ENCODE data around the gene RSAD1.

DNA sequence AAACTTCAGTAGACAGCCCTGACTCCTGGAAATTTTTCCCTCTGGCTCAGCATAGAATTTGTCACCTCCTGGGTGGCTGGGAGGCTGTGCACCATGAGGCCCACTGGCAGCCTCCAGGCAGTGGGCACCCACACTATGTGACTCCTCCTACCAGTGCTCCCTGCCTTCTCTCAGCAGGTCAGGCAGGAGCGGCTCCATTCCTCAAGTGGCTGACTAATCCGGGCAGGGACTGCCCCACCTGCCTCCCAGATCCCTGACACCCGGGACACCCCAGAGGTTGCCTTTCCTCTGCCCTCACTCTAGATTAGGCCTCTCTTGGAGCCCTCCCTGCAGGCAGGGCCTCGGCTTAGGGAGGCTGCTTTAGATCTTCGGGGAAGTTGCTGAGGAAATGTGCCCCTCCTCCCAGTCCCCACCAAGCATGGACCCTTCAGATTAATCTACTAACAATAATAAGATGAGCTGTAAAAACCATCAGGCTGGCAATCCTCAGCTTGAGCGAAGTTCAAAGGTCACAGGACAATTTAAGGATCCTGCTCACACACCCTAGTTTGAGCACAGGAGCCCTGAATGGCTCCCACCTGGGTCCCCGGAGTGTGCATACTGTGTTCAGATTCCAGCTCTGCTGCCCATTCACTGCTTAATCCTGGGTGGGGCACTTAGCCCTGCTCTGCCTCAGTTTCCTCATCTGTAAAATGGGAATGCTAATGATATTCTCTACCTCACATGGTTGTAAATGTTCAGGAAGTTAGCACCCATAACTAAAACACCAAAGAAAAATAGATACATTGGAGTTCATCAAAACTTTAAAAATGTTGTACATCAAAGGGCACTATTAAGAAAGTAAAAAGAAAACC, 19.6 kb downstream of the RSAD1 start:
- TF ChIP-seq YY1 (IDR thresholded peaks at IDR 0.05; ENCODE audit: low read depth, low read length) (no peak), EP300 (IDR thresholded peaks at IDR 0.05; ENCODE audit: borderline replicate concordance in 1 of 2, control insufficient read depth in 1 of 2, low read depth in 2 of 2, low read length in 2 of 2) (no peak), POLR2AphosphoS5 (IDR thresholded peaks at IDR 0.05; ENCODE audit: low read length) (no peak), RELA (IDR thresholded peaks at IDR 0.05; ENCODE audit: borderline replicate concordance, partially characterized antibody) (no peak), HCFC1 (IDR thresholded peaks at IDR 0.05; ENCODE audit: low read length) (no peak), RB1 (IDR thresholded peaks at IDR 0.05; ENCODE audit: borderline replicate concordance) (no peak)
- TF ChIP-seq, protein P1, sequence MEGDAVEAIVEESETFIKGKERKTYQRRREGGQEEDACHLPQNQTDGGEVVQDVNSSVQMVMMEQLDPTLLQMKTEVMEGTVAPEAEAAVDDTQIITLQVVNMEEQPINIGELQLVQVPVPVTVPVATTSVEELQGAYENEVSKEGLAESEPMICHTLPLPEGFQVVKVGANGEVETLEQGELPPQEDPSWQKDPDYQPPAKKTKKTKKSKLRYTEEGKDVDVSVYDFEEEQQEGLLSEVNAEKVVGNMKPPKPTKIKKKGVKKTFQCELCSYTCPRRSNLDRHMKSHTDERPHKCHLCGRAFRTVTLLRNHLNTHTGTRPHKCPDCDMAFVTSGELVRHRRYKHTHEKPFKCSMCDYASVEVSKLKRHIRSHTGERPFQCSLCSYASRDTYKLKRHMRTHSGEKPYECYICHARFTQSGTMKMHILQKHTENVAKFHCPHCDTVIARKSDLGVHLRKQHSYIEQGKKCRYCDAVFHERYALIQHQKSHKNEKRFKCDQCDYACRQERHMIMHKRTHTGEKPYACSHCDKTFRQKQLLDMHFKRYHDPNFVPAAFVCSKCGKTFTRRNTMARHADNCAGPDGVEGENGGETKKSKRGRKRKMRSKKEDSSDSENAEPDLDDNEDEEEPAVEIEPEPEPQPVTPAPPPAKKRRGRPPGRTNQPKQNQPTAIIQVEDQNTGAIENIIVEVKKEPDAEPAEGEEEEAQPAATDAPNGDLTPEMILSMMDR (IDR thresholded peaks at IDR 0.05 in 2 of 3, conservative IDR thresholded peaks at IDR 0.05 in 1 of 3; ENCODE audit: control insufficient read depth in 2 of 3, extremely low read depth in 1 of 3, insufficient read depth in 1 of 3, low read depth in 3 of 3, low read length in 3 of 3), result no peak
- TF ChIP-seq, protein P2, sequence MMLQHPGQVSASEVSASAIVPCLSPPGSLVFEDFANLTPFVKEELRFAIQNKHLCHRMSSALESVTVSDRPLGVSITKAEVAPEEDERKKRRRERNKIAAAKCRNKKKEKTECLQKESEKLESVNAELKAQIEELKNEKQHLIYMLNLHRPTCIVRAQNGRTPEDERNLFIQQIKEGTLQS (IDR thresholded peaks at IDR 0.05; ENCODE audit: borderline replicate concordance, extremely low read depth, low read depth, low read length), result no peak
- TF ChIP-seq, protein P3, sequence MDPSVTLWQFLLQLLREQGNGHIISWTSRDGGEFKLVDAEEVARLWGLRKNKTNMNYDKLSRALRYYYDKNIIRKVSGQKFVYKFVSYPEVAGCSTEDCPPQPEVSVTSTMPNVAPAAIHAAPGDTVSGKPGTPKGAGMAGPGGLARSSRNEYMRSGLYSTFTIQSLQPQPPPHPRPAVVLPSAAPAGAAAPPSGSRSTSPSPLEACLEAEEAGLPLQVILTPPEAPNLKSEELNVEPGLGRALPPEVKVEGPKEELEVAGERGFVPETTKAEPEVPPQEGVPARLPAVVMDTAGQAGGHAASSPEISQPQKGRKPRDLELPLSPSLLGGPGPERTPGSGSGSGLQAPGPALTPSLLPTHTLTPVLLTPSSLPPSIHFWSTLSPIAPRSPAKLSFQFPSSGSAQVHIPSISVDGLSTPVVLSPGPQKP (IDR thresholded peaks at IDR 0.05; ENCODE audit: low read depth, low read length), result no peak
- TF ChIP-seq, protein P4, sequence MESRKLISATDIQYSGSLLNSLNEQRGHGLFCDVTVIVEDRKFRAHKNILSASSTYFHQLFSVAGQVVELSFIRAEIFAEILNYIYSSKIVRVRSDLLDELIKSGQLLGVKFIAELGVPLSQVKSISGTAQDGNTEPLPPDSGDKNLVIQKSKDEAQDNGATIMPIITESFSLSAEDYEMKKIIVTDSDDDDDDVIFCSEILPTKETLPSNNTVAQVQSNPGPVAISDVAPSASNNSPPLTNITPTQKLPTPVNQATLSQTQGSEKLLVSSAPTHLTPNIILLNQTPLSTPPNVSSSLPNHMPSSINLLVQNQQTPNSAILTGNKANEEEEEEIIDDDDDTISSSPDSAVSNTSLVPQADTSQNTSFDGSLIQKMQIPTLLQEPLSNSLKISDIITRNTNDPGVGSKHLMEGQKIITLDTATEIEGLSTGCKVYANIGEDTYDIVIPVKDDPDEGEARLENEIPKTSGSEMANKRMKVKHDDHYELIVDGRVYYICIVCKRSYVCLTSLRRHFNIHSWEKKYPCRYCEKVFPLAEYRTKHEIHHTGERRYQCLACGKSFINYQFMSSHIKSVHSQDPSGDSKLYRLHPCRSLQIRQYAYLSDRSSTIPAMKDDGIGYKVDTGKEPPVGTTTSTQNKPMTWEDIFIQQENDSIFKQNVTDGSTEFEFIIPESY (IDR thresholded peaks at IDR 0.05), result no peak
- TF ChIP-seq, protein P5, sequence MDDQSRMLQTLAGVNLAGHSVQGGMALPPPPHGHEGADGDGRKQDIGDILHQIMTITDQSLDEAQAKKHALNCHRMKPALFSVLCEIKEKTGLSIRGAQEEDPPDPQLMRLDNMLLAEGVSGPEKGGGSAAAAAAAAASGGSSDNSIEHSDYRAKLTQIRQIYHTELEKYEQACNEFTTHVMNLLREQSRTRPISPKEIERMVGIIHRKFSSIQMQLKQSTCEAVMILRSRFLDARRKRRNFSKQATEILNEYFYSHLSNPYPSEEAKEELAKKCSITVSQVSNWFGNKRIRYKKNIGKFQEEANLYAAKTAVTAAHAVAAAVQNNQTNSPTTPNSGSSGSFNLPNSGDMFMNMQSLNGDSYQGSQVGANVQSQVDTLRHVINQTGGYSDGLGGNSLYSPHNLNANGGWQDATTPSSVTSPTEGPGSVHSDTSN (IDR thresholded peaks at IDR 0.05; ENCODE audit: insufficient replicate concordance, low read depth, low read length), result no peak

Measured in GM12878 (cell line).